NCI-H524 (cell line): ENCODE results near the gene ATXN1L.
"Not testable (repeated sequence)": the region's sequence is repeated elsewhere in the genome, so short reads cannot be mapped to it uniquely, and the experiment has no call there.

Experiments used
- DNase-seq, 2 experiments: peaks; one replicate each; lab custom pipeline; 2025; lab: John Stamatoyannopoulos, UW

Gene ATXN1L, protein sequence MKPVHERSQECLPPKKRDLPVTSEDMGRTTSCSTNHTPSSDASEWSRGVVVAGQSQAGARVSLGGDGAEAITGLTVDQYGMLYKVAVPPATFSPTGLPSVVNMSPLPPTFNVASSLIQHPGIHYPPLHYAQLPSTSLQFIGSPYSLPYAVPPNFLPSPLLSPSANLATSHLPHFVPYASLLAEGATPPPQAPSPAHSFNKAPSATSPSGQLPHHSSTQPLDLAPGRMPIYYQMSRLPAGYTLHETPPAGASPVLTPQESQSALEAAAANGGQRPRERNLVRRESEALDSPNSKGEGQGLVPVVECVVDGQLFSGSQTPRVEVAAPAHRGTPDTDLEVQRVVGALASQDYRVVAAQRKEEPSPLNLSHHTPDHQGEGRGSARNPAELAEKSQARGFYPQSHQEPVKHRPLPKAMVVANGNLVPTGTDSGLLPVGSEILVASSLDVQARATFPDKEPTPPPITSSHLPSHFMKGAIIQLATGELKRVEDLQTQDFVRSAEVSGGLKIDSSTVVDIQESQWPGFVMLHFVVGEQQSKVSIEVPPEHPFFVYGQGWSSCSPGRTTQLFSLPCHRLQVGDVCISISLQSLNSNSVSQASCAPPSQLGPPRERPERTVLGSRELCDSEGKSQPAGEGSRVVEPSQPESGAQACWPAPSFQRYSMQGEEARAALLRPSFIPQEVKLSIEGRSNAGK

DNA sequence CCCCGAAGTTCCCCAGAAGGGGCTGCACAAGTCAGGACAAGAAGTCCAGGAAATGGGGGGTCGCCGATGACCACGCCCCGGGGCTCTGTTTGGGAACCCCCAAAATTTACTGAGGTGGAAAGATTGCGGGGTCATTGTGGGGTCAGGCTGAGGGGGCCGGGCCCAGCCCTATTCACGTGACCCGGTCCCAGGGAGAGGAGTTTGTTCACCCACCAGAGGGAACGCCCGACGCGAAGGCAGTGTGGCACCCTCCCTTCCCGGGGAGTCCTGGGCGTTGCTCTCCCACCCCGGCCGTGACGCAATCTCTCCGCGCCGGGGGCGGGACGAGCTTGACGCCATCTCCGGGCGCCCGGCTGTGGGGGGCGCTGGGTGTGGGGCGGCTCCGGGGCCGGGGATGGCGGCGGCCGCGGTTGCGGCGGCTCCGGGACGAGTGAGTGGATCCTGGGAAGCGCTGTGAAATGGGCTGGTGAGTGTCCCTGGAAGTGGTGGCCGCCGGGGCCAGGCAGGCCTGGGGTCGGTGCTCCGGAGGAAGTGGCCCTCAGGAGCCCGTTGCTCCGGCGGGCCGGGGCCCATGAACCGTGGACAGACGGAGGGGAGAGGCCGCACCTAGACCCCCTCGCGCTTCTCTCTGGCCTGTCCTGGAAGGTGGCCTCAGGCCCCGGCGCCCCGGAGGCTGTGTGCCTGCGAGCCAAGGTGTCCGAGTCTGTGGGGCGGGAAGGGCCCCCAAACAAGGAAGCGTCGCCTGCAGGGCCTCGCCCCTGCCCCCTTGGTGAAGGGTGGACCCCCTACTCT, at the start of gene ATXN1L:
TSS of gene ATXN1L (plus strand) at position 338 of the 792 bp plus-strand sequence. CDS start 3,765 bp downstream, outside the sequence.
- DNase-seq, result peak; percentile 85 to 94

DNA sequence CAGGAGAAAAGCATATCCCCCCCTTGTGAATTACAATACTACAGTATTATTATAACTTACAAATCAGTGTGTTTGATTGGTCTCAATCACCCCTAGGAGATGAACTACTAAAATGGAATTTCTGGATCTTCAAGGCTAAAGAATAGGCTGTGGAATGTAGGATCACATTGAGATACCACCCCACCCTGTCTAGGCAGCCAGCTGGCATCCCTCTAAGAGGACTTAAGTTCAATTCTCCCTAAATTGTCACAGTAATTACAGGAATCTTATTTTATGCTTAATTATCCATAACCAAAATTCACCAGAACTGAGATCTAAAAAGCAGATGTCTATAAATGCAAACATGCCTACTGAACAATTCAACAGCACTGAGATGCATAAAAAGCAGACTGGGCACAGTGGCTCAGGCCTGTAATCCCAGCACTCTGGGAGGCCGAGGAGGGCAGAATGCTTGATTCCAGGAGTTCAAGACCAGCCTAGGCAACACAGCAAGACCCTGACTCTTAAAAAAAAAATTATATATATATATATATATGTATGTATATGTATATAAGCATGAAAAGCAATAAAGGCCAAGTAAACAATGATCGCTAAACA, 49.2 kb upstream of the ATXN1L start:
- DNase-seq, result no peak

DNA sequence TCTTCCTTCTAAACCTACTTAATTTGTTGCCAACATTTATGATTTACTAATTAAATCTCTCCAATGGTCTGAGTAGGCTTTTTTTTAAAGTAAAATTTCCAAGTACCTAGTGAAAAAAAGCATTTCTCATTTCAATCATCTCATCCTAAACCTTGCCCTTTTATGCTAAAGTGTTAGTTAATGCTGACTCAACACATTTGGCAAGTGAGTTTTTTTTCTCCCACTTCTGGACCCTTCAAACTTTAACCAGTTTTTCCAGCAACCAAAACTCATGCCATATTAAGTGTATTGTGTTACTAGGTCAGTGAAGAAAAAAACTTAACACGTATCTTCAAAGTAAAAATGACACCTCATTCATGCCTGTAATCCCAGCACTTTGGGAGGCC, 42.5 kb upstream of the ATXN1L start:
- DNase-seq, result no peak

DNA sequence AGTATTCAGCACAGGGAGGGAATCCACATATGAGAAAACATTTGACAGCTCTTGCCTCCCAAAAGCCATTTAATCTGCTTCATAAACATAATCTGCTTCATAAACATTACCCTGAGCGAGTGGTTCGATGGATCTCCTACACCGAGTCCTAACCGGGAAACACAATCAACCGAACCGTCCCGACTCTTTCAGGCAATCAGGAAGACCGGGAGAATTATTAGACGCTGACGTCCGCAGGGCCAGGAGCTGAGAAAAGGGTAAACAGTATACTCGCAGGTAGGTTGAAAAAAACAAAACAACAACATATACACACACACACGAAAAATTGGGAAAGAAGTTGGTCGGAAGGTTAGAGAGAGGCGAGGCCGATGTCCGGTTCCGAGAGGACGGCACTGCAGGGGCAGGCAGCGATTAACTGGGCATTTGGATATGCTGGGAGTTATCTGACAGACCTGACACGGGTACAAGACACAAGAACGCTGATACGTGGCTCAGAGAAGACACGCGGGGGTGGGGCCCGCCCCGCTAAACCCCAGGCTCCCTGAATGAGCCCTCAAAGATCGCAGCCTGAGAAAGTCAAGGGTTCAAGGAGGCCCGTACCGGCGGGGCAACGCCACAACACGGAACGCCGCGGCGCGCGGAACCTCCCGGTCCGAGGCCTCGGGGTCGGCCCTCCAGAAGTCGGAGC, 37.7 kb upstream of the ATXN1L start:
- DNase-seq, result peak in 1 of 2 experiments; percentile 40

DNA sequence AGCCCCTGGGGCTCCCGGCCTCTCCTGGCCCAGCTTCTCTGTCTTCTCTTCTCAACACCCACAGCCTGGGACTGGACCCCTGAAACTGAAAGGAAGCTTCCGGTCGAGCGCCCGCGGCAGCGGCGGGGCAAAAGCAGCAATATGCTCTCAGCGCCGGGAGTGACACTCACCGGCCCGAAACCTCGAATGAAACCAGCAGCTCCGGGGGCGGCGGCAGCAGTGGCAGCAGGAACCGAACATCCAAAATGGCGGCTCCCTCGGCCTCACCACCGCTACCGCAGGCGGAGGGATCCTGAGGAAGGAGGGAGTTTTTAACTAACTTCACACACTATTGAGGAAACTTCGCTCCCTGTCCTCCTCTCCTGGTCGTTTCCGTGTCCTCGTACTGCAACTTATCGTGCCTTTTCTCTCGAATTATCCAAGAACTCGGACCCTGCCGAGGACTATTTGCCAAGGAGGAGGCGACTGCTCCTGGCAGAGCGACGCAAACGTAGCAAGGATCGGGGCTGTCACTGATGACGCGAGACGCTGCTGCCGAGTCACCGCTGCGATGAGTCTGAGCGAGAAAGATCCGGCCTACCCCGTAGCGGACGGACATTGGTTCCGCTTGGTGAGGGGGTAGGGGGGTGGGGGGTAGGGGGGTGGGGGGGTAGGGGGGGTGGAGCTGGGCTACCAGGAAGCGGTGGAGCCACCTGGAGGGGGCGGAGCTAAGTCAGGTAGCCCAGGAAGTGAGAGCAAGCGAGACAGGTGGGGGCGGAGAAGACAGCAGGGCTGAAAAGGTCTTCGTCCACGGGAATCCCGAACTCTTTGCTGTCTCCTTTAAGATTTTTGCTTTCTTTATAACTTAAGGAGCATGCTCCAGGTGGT, 37.0 kb upstream of the ATXN1L start, which contains the start of gene AP1G1:
TSS of gene AP1G1 (minus strand) at position 242 of the 867 bp plus-strand sequence. CDS start 19,355 bp downstream, outside the sequence.
- DNase-seq, result peak; percentile 90 to 96

DNA sequence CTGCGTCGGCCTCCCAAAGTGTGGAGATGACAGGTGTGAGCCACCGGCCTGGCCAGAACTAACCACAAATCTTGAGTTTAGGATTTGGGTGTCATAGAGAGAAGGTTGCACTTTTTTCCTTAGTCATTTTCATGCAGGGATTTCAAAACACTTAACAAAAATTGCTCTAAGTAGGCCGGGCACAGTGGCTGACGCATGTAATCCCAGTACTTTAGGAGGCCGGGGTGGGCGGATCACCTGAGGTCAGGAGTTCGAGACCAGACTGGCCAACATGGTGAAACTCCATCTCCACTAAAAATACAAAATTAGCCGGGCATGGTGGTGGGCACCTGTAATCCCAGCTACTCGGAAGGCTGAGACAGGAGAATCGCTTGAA, 35.6 kb upstream of the ATXN1L start:
- not testable (repeated sequence) for DNase-seq

DNA sequence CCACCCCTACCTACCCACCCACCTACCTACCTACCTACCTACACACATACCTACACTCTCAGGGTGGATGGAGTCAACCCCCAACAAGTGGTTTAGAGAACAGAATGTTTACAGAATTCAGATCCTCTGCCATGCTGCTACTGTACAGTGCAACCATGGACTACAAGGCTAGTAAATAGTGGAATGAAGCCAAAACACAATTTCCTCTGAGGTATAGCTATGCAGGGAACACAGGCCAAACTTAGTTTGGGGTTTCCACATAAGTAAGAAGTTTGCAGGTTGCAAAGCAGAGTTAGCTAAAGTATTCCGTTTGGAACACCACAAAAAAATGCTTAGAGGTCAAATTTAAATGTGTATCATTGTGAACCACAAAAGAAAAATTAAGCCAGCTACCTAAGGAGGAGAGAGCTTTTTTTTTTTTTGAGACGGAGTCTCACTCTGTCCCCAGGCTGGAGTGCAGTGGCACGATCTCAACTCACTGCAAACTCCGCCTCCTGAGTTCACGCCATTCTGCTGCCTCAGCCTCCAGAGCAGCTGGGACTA, 34.4 kb upstream of the ATXN1L start:
- DNase-seq, result no peak

DNA sequence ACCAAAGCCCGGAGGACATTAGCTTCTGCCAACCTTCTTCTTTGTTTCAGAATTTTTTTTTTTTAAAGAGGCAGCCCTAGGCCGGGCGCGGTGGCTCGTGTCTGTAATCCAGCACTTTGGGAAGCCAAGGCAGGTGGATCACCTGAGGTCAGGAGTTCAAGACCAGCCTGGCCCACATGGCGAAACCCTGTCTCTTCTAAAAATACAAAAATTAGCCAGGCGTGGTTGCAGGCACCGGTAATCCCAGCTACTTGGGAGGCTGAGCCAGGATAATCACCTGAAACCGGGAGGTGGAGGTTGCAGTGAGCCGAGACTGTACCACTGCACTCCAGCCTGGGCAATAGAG, 28.6 kb upstream of the ATXN1L start:
- not testable (repeated sequence) for DNase-seq

DNA sequence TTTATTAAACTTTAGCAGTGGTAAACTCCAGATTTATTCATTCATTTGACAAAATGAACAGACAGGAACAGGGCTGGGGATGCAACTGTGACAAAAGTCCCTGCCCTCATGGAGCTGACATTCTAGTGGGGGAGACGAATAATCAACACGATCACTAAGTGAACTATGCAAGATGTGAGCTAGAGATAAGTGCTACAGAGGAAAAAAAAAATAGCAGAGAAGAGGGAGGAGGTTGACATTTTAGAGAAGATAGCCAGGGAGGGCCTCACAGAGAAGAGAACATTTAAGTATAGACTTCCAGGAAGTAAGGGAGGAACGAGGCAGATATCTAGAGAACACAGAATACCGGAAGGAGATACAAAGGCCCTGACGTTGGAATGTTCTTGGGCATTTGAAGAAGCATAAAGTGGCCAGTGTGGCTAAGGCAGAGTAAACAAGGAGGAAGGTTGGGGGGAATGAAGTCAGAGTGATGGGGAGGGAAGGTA, 19.2 kb upstream of the ATXN1L start:
- no peak for DNase-seq

DNA sequence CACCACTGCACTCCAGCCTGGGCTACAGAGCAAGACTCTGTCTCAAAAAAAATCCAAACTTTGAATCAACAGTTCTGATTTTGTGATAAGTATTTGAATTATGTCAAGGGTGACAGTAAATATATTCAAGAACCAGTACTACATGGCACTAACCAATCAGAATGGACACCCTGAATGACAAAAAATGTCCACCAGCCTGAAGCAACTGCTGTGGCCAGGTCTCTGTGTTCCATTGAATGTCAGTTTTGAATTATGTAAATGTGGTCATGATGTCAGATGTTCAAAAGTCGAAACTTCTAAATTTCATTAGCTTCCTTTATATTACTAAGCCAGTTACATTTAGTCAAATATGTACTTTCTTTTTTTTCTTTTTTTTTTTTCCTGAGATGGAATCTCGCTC, 15.4 kb upstream of the ATXN1L start:
- DNase-seq, result no peak

DNA sequence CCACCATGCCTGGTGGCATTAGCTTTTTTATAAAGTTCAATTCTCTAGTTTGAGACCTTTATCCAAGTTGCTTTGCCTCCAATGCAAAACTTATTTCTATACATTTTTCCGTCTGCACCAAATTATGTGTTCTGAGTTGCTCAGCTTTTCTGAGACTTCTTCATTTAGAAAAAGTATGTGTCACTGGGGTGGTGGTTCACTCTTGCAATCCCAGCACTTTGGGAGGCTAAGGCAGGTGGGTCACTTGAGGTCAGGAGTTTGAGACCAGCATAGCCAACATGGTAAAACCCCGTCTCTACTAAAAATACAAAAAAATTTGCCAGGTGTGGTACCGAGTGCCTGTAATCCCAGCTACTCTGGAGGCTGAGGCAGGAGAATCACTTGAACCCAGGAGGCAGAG, 14.1 kb upstream of the ATXN1L start:
- DNase-seq, result not testable (repeated sequence)

DNA sequence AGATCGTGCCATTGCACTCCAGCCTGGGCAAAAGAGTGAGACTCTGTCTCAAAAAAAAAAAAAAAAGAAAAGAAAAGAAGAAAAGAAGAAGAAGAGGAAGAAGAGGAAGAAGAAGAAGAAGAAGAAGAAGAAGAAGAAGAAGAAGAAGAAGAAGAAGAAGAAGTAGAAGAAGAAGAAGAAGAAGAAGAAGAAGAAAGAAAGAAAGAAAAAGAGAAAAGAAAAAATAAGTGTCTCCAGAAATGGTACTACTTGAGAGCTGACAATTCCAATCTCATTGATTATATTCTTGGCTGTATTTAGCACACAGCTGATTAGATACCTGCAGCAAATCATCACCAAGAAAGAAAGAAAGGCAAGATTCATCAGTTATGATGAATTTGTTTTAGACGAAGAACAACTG, 13.7 kb upstream of the ATXN1L start:
- DNase-seq, result not testable (repeated sequence)

DNA sequence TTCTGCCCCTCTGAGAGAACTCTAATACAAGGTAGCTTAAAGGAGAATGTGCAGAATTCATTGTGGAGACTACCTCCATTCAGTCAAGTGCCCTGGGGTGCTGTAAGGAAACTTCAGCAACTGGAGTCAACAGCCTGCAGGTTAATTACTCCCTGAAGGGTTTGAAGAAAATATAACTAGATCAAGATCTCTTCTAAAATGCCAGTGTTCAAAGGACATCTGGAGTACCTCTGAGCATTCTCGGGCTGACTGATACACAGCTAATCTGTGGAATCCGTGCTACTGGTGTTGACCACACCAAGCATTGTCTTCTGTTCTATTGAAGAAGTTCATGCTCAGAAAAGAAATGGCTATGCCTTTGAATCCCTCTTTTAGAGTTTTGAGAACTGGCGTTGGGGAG, 11.5 kb upstream of the ATXN1L start:
- DNase-seq, result no peak

DNA sequence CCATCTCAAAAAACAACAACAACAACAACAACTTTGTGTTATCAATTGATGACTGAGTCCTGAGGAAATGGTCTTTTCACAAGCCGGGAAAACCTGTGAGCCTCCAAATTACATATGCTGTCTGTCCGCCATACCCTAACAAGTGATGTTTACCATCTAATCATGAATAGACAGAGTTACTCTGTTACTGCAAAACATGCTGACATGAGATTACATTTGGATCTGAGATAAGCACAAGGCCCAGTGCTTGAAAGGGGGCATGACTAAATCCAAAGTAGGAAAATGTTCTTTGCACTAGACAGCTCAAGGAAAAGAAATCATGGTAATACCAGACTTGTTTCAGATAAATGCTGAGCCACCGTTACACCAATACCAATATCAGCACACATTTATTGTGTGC, 8.6 kb upstream of the ATXN1L start:
- DNase-seq, result no peak

DNA sequence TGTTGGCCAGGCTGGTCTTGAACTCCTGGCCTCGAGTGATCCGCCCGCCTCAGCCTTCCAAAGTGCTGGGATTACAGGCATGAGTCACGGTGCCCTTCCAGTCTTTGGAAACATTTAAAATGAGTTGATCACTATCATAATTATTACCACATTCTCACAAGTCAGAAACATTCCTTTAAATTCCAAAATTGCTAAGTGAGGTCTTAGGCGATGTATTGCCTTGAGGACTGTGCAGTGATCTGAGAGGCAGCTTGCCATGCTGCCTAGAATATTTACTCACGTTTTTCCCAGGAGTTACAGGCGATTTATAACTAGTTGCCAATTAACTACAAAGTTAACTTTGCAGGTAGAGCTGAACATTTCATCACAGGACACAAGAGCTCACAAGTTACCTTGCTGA, 5.7 kb upstream of the ATXN1L start:
- DNase-seq, result no peak

DNA sequence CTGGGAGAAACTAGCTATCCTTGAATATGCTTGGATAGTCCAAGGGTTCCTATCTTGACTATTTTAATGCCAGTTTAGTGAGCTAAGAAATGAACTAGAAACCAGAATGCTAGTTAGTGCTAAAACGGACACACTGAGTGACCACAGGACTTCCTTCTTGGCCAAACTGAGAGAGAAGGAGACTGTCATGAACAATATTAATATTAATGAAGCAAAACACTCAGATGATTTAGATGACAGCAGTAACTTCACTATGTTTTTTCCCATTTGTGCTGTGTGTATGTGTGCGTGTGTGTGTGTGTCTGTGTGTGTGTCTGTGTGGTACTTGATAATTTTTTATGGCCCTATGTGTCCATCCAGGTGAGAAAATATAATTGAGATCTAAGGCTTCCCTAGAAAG, 2.2 kb upstream of the ATXN1L start:
- DNase-seq, result no peak

DNA sequence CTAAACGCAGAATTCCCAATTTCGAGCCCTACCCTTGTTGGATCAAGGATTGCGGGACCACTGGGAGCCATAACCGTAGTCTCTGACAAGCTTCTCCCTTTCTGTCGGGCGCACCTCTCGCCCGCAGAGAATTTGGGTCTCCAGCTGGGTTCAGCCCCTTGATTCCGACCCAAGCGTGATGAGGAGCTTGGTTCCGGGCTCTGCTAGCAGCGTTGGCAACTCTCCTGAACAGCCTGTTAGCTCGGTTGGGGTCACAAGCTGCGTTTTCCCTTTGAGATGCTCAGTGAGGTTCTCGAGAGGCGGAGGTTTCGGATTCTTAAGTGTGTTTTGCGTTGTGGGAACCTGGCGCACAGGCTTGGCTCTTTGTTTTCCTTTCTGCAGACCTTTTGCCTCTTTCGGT, 655 bp downstream of the ATXN1L start:
- no peak for DNase-seq

DNA sequence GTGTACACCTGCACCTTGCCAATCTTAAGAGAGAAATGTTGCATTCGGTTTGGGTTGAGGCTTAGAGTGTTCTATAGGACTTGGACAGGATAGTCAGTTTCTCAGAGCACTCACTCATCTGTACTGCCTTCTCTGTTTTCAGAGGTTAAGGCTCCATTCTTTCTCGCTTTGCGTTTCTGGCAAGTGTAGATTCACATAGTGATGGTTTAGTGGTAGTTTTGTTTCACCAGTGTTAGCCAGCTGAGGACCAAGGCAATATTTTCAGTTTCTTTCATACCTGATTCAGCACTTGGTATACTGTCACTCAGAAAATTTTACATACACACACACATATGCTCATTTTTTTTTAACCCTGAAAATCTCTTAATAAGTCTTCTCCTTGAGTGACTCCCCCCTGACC, 1.3 kb downstream of the ATXN1L start:
- no peak for DNase-seq

DNA sequence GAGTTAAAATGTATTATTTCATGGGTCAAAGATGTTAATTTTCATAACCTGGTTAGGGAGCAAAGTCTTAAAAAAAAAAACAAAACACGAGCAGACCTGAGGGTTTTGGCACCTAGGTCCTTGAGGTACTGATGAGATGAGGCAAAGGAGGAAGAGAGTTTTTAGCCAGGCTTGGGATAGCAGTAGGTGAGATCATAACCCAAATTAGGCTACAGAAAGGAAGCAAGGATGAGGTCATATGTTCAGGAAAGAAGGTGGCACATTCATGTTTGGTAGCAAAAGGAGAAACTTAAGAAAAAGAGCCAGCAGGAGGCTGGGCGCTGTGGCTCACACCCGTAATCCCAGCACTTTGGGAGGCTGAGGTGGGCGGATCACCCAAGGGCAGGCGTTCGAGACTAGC, 2.8 kb downstream of the ATXN1L start:
- DNase-seq, result no peak

DNA sequence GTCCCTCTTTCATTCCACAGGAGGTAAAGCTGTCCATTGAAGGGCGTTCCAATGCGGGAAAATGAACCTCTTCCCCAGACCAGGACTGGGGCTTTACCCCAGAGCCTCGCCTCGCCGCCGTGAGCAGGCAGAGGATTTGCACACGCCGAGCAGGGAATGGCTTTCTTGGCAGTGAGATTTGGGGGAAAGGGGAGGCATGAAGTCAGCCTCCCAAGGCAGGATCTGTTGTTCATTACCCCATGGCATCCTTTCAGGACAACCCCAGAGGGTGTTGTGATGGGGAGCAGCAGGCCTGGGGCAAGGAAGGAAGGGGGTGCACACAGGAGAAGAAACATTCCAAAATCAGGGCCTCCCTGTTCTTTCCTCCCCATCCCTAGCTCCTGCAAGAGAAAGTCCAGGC, 6.0 kb downstream of the ATXN1L start:
- DNase-seq, result no peak
